ENCODE measurements around the gene TMEM121. TPM values are rescaled to one million over a fixed set of nuclear protein-coding genes. Genes with fewer than 3 reads are reported as not detected.

The TMEM121 gene
- total and polyA plus RNA-seq, 2 of the 4 experiments (the other 2 are of a cell fraction) = 2.7 to 6.3 TPM

- TF ChIP-seq POLR2A (IDR thresholded peaks at IDR 0.05; ENCODE audit: low read depth, low read length) = no peak
- TF ChIP-seq FOS (IDR thresholded peaks at IDR 0.05; ENCODE audit: low read depth, low read length) = no peak
These were observed 42.0 kb upstream of the TMEM121 start (continued) for GRCh38 chr14:105484069-105484996.

GRCh38 chr14:105484997-105485393 is 41.4 kb upstream of the TMEM121 start:
- DNase-seq = no peak
- Histone ChIP-seq H3K14ac (replicated peaks; ENCODE audit: low read depth, low read length) (no peak overlapping the region), H3K23ac (ENCODE audit: low read depth, low read length) (no peak overlapping the region), H3K27ac (ENCODE audit: insufficient read depth, low read length) (no peak overlapping the region), H3K56ac (ENCODE audit: extremely low read depth, insufficient read depth, low read length) (no peak overlapping the region), H3K4me3 (ENCODE audit: insufficient read depth, low read depth, low read length) (no peak overlapping the region), H3K27me3 (ENCODE audit: control insufficient read depth, insufficient read depth, low read length) (peaks cover 25% of the 10 kb centered on the region; the same call in 1 of the 2 replicates), H4K91ac (ENCODE audit: insufficient read depth, low read depth, low read length) (no peak overlapping the region), H3K4me1 (ENCODE audit: control insufficient read depth, insufficient read depth, low read length) (peaks cover 15% of the 10 kb centered on the region), H3K18ac (ENCODE audit: low read depth, low read length) (no peak overlapping the region), H2AK9ac (replicated peaks; ENCODE audit: low read depth, low read length, poor library complexity) (no peak overlapping the region), H2AFZ (replicated peaks; ENCODE audit: low read length, poor library complexity) (no peak overlapping the region), H4K20me1 (ENCODE audit: insufficient read depth, low read length) (no peaks in the 10 kb centered on the region; the same call in 1 of the 2 replicates), H3K4ac (ENCODE audit: low read depth, low read length) (no peak overlapping the region), H2AK5ac (ENCODE audit: low read depth, low read length) (no peak overlapping the region), H2BK120ac (ENCODE audit: low read depth, low read length) (no peak overlapping the region), H2BK20ac (ENCODE audit: low read depth, low read length) (no peak overlapping the region), H3K79me1 (ENCODE audit: low read depth in 1 of 2, low read length in 2 of 2) (no peaks in the 10 kb centered on the region; a peak in 1 of 4 replicates), H3K4me2 (ENCODE audit: low read depth, low read length) (no peak overlapping the region), H2BK15ac (ENCODE audit: low read depth, low read length) (no peak overlapping the region), H4K5ac (ENCODE audit: low read depth, low read length) (no peak overlapping the region), H4K8ac (ENCODE audit: low read depth in 2 of 2, low read length in 2 of 2) (no peak overlapping the region), H3K9ac (ENCODE audit: low read depth, low read length) (no peak overlapping the region), H3K9me1 (ENCODE audit: insufficient read depth, low read length) (peaks cover 6% of the 10 kb centered on the region), H3K9me3 (ENCODE audit: control insufficient read depth, insufficient read depth, low read length) (no peaks in the 10 kb centered on the region), H2BK5ac (ENCODE audit: low read depth, low read length, poor library complexity, severe bottlenecking) (no peak overlapping the region), H3K36me3 (ENCODE audit: control insufficient read depth, insufficient read depth, low read length) (no peaks in the 10 kb centered on the region)
- POLR2A ChIA-PET (ENCODE audit: unreplicated experiment) = no interaction called here
- WGBS, 2 experiments (ENCODE audit: extremely low coverage in 2 of 2, insufficient read length in 1 of 2) = 81% methylated on average over 6 of the region's 16 CpGs; no CpG with 5 or more reads in 1 of the 2 experiments
- dilution Hi-C loops (cut with HindIII; ENCODE audit: low sequenced_read_pairs, unreplicated experiment) = no loop called here
- ATAC-seq (ENCODE audit: low read depth) = no peak
- CTCF ChIA-PET = no interaction called here
- intact Hi-C loops (cut with micrococcal nuclease) = no loop called here
- TF ChIP-seq RAD21 (IDR thresholded peaks at IDR 0.05; ENCODE audit: low read length) = no peak
- no peak for TF ChIP-seq MAZ (IDR thresholded peaks at IDR 0.05; ENCODE audit: borderline replicate concordance, low read depth, low read length)
- no peak for TF ChIP-seq CHD1 (IDR thresholded peaks at IDR 0.05; ENCODE audit: low read depth, low read length)
- TF ChIP-seq POLR2A (IDR thresholded peaks at IDR 0.05; ENCODE audit: low read depth, low read length) = no peak
- BruUV-seq (replicated peaks) = no TSS peak
- in situ Hi-C loops (cut with MboI; ENCODE audit: low sequenced_read_pairs) = no loop called here

All from IMR-90 (cell line).